Gastroesophageal sphincter (tissue), 4 donors: ENCODE data around the gene CCRL2. TPM values are rescaled to one million over a fixed set of nuclear protein-coding genes. Genes with fewer than 3 reads are reported as not detected.

ENCODE experiments used
- ATAC-seq: fragments of 150-250 bp; one replicate; pipeline ENCODE4 v1.9.1; 2016; ENCODE audit warnings: mild to moderate bottlenecking, moderate library complexity
- H3K27ac ChIP-seq, 4 donors: fragments of 200-600 bp; sonication (generic) in 3 of 4; 1 replicate in 3 of 4; 2 replicates in 1 of 4; pipeline ENCODE4 v1.5.1; 2016 to 2019
- H3K27me3 ChIP-seq: fragments of 200-600 bp; sonication (generic); one replicate; pipeline ENCODE4 v1.5.1; 2019
- H3K36me3 ChIP-seq, 2 donors: fragments of 200-600 bp; sonication (generic); one replicate each; pipeline ENCODE4 v1.5.1; 2019; ENCODE audit warnings: control low read depth in 1 of 2
- H3K4me1 ChIP-seq, 3 donors: fragments of 200-600 bp; sonication (generic); 1 replicate in 2 of 3; 2 replicates in 1 of 3; pipeline ENCODE4 v1.5.1; 2016 to 2019; ENCODE audit warnings: control low read depth in 2 of 3
- H3K4me3 ChIP-seq, 2 donors: fragments of 200-600 bp; sonication (generic); one replicate each; pipeline ENCODE4 v1.5.1; 2019; ENCODE audit warnings: mild to moderate bottlenecking in 1 of 2, moderate library complexity in 1 of 2
- H3K9me3 ChIP-seq, 3 donors: fragments of 200-600 bp; sonication (generic); one replicate each; pipeline ENCODE4 v1.5.1; 2017 to 2019; ENCODE audit warnings: control low read depth in 2 of 3
- EP300 ChIP-seq: sonication (generic); formaldehyde crosslinking; IDR thresholded peaks from one replicate; pipeline ENCODE4 v1.6.1; 2017; ENCODE audit warnings: antibody characterized with exemption, mild to moderate bottlenecking
- POLR2A ChIP-seq, 2 donors: fragments of 450-650 bp; IDR thresholded peaks; one replicate each; pipeline ENCODE4 v1.6.1; 2017; ENCODE audit warnings: antibody characterized with exemption in 2 of 2, mild to moderate bottlenecking in 2 of 2, moderate library complexity in 1 of 2
- POLR2AphosphoS5 ChIP-seq: sonication (generic); formaldehyde crosslinking; IDR thresholded peaks from one replicate; pipeline ENCODE4 v1.6.1; 2017; ENCODE audit warnings: antibody characterized with exemption
- WGBS, 2 donors: methylation state at CpG; one replicate each; pipeline ENCODE4 v1.1.5; 2018; ENCODE audit warnings: low coverage in 1 of 2; 5-methylcytosine and 5-hydroxymethylcytosine counted together
- total RNA-seq, 4 donors: library from RNA; depleted of rRNA; stranded (reverse); fragments of >200 nt; gene quantifications; one replicate each; pipeline ENCODE4 v1.1.0, GENCODE V29; 2016
- TF ChIP-seq, protein P1 (sequence below), 4 experiments: fragments of 200-600 bp in 2 of 4; fragments of 450-650 bp in 2 of 4; sonication (generic) in 1 of 4; IDR thresholded peaks; one replicate each; pipeline ENCODE4 v1.5.1; 2017 to 2019; ENCODE audit warnings: antibody characterized with exemption in 4 of 4, mild to moderate bottlenecking in 2 of 4, moderate library complexity in 2 of 4

CCRL2 gene
- total RNA-seq, 4 donors from 2014 or later = 0.89 to 15.8 (median 1.9) TPM

DNA sequence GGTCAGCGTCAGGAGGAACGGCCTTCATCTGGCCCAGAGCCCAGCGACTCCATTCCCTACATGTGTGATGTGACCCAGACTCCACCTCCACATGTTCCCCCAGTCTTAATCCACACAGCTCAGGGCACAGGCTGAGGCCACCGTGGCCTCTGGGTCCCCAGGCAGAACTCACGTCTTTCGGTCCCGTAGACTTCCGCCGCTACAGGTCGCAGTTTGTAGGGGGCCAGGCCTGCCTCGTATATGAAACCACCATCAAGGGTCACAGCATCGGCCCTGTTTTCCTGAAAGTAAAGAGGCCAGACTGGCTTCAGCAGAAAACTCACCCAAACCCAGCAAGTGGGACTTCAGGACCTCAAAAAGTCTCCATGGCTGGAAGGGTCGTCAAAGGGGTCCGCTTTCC lies 49.1 kb downstream of the CCRL2 start:
- Histone ChIP-seq H3K4me1 (no peaks in the 10 kb centered on the region), H3K4me3 (no peak overlapping the region), H3K27ac (no peak overlapping the region), H3K27me3 (peaks cover 7% of the 10 kb centered on the region), H3K36me3 (no peaks in the 10 kb centered on the region), H3K9me3 (no peaks in the 10 kb centered on the region)
- TF ChIP-seq POLR2A (IDR thresholded peaks at IDR 0.05) (no peak), EP300 (no peak), POLR2AphosphoS5 (no peak)
- TF ChIP-seq, protein P1, sequence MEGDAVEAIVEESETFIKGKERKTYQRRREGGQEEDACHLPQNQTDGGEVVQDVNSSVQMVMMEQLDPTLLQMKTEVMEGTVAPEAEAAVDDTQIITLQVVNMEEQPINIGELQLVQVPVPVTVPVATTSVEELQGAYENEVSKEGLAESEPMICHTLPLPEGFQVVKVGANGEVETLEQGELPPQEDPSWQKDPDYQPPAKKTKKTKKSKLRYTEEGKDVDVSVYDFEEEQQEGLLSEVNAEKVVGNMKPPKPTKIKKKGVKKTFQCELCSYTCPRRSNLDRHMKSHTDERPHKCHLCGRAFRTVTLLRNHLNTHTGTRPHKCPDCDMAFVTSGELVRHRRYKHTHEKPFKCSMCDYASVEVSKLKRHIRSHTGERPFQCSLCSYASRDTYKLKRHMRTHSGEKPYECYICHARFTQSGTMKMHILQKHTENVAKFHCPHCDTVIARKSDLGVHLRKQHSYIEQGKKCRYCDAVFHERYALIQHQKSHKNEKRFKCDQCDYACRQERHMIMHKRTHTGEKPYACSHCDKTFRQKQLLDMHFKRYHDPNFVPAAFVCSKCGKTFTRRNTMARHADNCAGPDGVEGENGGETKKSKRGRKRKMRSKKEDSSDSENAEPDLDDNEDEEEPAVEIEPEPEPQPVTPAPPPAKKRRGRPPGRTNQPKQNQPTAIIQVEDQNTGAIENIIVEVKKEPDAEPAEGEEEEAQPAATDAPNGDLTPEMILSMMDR (IDR thresholded peaks at IDR 0.05) = no peak
- WGBS, 2 donors = 90 to 100% methylated on average over 1 to 2 of the region's 14 CpGs
- no peak for ATAC-seq

Other genes starting within 250 kb of the CCRL2 start
- 10 to 100 TPM in 2 of 4 donors, 1 to 10 TPM in 2; 1.9 to 32.3 (median 8.7) TPM for gene CCR1, start 198.9 kb upstream of the CCRL2 start, total RNA-seq
- gene CCR3, start 164.8 kb upstream of the CCRL2 start, total RNA-seq = not detected
- 1 to 10 TPM in 2 of 4 donors, under 1 TPM in 2; 0.77 to 3.9 (median 1.9) TPM for gene CCR2, start 53.1 kb upstream of the CCRL2 start, total RNA-seq
- gene CCR5, start 36.3 kb upstream of the CCRL2 start, total RNA-seq = 1 to 10 TPM in 1 of 4 donors, under 1 TPM in 3; 0.23 to 1.8 (median 0.44) TPM
- 100 to 1,000 TPM in 1 of 4 donors, 1 to 10 TPM in 3; 1.2 to 198 (median 1.4) TPM for gene LTF, start 57.6 kb downstream of the CCRL2 start, total RNA-seq
- gene RTP3, start 90.7 kb downstream of the CCRL2 start, total RNA-seq = not detected
- gene LRRC2, start 159.0 kb downstream of the CCRL2 start, total RNA-seq = 1 to 10 TPM in 2 of 4 donors, under 1 TPM in 1, not detected in 1; 0.62 to 2.0 (median 1.1) TPM
- gene FAM240A, start 205.3 kb downstream of the CCRL2 start, total RNA-seq = not detected